GM12801 (cell line): ENCODE data around the gene CHRNA4.

Experiments
- CTCF ChIP-seq: IDR thresholded peaks from one replicate; pipeline ENCODE4 v1.5.1; 2011; ENCODE audit warnings: control low read depth; ENCODE audit not compliant: insufficient read length; ENCODE audit errors: extremely low read depth

Gene CHRNA4

GRCh38 chr20:63357921-63358905, 2.9 kb downstream of the CHRNA4 start:
- no peak for TF ChIP-seq CTCF

GRCh38 chr20:63356931-63357879, 3.9 kb downstream of the CHRNA4 start:
- no peak for TF ChIP-seq CTCF

- TF ChIP-seq CTCF, result no peak
Measured at GRCh38 chr20:63356511-63356910, 4.6 kb downstream of the CHRNA4 start.

- no peak for TF ChIP-seq CTCF
Measured at GRCh38 chr20:63355781-63356295, 5.3 kb downstream of the CHRNA4 start.

- no peak for TF ChIP-seq CTCF
Measured at GRCh38 chr20:63354636-63355350, 6.4 kb downstream of the CHRNA4 start.

- no peak for TF ChIP-seq CTCF
Measured at GRCh38 chr20:63352811-63353221, 8.3 kb downstream of the CHRNA4 start.
